HUDEP-2 (cell line): Measurements from ENCODE around the gene SCRN1.
"Not testable (repeated sequence)": the region's sequence is repeated elsewhere in the genome, so short reads cannot be mapped to it uniquely, and the experiment has no call there.

Source experiments
- DNase-seq, 76 experiments: peaks; one replicate each; lab custom pipeline; 2025; ENCODE audit not compliant: unreplicated experiment in 76 of 76; lab: John Stamatoyannopoulos, UW

The SCRN1 gene

DNA sequence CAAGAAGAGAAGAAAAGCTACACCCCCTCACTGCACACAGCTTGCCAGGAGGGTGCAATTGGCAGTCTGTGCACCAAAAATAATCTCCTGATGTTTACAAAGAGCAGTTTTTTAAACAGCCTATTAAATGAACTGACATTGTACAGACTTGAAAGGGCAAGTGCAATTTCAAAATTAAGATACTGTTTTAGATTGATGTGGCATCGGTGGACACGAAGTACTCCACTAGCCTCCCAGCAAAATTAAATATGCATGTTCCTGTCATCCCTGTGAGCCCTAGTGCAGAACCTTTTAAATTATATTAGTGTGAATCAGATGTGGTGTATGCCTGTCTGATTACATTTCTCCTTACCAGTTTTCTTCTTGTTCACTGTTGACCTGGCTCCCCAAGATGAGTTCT is 95.3 kb downstream of the SCRN1 start:
- DNase-seq = no peak

DNA sequence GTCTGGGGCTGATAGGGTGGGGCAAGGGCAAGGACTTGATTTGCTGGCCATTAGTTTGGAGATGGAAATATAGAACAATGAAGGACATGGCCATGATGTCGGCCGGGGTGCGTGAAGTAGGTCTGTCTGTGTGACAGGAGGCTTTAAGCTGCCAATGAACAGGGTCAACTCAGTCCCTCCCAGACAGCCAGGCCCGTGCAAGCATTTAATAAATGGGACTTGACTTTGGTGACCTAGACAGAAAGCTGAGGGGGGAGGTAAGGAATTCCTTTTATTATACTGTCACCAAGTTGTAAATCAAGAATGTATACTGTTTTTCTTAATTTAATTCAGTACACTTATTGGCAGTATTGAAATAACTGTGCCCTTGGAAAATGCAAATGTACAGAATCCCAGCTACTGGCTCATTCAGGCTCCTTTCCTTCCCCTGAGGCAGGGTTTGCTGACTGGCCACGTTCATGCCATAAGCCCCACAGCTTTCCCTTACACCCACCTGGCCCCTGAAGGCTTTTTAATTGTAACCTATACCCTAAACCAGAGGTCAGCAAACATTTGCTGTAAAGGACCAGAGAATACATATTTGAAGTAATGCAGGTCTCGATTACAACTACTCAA is 96.1 kb downstream of the SCRN1 start:
- DNase-seq = no peak

GRCh38 chr7:29892231-29892630 is 97.4 kb downstream of the SCRN1 start:
- DNase-seq = no peak

GRCh38 chr7:29891766-29892165 is 97.8 kb downstream of the SCRN1 start:
- peak in 37 of 76 experiments; percentile 4 to 59 (median 27) for DNase-seq

DNA sequence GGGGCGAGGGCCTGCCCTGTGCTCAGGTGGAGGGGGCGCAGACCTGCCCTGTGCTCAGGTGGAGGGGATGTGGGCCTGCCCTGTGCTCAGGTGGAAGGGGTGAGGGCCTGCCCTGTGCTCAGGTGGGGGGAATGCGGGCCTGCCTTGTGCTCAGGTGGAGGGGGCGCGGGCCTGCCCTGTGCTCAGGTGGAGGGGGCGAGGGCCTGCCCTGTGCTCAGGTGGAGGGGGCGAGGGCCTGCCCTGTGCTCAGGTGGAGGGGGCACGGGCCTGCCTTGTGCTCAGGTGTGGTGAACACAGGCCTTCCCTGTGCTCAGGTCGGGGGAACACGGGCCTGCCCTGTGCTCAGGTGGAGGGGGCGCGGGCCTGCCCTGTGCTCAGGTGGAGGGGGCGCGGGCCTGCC is 98.8 kb downstream of the SCRN1 start:
- DNase-seq = not testable (repeated sequence)

- DNase-seq = peak in 2 of 76 experiments; percentile 7
Observed at GRCh38 chr7:29890251-29890650, 99.3 kb downstream of the SCRN1 start.

GRCh38 chr7:29889288-29889687 is 100.3 kb downstream of the SCRN1 start:
- DNase-seq = no peak

GRCh38 chr7:29888006-29888405 is 101.6 kb downstream of the SCRN1 start:
- no peak for DNase-seq

DNA sequence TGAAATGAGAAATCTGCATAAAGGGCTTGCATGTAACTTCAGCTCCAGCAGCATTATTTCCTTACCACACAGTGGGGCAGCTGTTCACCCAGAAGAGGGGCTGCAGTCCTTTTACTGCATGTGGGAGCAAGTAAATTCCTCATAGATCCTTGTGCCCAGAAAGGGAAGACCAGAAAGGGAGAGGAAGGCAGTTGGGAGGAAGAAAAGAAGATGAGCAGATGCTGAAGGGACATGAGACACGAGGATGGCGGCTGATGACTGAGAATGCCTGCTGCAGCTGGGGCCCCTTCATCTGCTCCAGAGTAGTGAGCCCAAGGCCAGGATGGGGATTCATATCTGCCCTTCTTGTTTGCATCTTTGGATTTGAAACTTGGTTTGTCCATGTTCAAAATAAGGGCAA is 102.8 kb downstream of the SCRN1 start:
- no peak for DNase-seq

DNA sequence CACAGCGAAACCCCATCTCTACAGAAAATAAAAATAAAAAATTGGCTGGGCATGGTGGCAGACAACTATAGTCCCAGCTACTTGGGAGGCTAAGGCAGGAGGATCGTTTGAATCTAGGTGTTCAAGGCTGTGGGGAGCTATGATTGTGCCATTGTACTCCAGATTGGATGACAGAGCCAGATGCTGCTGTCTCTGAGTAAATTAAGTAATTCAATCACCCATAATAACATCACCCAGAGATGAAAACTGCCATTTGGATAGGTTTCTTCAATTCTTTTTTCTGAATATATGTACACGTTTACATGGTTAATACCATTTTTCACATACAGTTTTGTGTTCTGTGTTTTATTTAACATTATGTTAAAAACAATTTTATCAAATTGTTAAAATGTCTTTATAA is 104.0 kb downstream of the SCRN1 start:
- DNase-seq = no peak

GRCh38 chr7:29884399-29885272 is 105.0 kb downstream of the SCRN1 start:
- no peak for DNase-seq

- DNase-seq = no peak
Observed at GRCh38 chr7:29883462-29884398, 105.9 kb downstream of the SCRN1 start.

GRCh38 chr7:29882481-29882880 is 107.1 kb downstream of the SCRN1 start:
- no peak for DNase-seq

- DNase-seq = no peak
Observed at GRCh38 chr7:29881724-29882123, 107.9 kb downstream of the SCRN1 start.

- no peak for DNase-seq
Observed at GRCh38 chr7:29879609-29880008, 110.0 kb downstream of the SCRN1 start.

DNA sequence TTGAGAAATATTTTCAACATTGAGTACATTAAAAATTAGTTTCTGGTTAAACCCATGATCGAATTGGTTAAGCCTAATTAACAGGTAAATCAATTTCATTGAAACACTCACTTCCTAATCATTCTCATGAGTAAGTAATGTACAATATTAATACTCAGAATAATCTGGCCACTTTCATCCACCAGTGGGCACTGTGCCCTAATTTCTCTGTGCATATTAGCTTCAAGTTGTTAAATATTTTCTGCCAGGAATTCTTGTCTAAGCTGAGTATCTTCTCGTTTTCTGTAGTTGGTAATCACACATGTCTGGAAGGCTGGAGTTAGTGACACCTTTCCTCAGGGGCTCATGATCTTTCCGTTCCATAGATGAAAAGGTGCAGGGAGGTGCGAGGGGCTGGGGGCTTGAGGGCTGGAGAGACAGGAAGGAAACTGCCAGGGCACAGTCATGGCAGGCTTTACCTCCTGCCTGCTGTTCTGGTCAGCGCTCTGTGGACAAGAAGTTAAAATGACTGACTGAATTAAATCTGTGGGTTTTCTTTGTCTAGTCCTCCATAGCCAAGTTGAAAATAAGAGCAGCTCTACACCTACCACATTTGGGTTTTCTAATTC is 111.4 kb downstream of the SCRN1 start:
- peak in 25 of 76 experiments; percentile 2 to 44 (median 19) for DNase-seq

- DNase-seq = no peak
Observed at GRCh38 chr7:29877196-29877595, 112.4 kb downstream of the SCRN1 start.

- no peak for DNase-seq
Observed at GRCh38 chr7:29875741-29876140, 113.9 kb downstream of the SCRN1 start.

DNA sequence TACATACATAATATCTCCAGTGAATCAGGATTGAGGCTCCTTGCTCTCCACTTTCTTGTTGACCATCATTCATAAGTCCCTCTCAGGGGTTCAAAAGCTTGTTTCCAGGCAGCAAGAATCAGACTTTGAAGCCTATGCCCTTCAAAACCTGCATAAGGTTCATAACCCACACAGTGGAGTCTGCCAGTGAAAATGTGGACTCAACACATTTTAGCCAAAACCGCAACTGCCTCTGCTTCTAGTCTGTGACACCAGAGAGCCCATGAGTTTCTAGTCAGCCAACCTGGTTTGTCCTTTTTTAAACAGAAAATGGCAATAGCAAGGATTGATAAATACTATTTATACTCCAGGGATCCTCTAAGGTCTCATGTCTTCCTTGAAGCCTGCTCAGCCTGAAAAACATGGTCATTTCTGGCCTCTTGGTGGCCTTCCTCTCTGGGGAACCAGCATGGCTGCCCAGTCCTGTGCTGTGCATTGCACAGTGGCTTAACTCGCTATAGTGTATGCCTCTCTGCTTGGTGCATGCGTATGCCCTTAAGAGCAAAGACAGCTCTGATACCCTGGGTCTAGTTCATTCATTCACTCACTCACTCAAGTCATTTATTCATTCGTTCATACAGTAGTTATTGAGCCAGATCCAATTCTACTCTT is 115.8 kb downstream of the SCRN1 start:
- no peak for DNase-seq

DNA sequence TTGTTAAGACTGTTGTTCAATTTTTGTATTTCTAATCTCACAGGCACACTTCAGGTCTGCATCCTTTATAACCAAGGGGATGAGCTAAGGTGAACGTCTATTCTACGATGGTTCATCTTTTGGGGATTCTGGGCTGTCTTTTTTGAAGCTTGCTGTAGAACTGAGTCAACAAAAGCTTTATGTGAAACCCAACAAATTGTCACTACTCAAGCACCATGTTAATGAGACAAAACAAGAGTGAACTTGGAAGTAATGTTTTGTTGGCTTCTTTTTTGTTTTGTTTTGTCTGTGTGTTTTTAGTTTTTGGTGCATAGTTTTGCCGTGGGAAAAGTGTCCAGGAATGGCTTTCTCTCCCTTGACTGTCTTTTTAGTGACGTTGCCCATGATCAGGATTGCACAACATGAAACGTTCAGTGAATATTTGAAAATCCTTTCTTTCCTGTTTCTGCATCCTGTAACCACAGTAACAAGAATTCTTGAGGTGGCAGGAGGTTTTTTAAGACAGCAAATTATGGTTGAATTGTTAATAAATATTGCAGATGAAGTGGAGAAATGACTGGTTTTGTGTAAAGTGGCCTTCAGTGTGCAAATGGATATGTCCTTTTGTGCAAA is 117.7 kb downstream of the SCRN1 start:
- DNase-seq = no peak
